IPS DF 4.7 (cell line): ENCODE data around the gene POLR2B.
"Not testable (repeated sequence)": the region's sequence is repeated elsewhere in the genome, so short reads cannot be mapped to it uniquely, and the experiment has no call there.

Experiments
- DNase-seq: peaks from one replicate; pipeline ENCODE4 v3.0.0-alpha.2; 2013; ENCODE audit warnings: low spot score; ENCODE audit errors: extremely low read depth

POLR2B gene

DNA sequence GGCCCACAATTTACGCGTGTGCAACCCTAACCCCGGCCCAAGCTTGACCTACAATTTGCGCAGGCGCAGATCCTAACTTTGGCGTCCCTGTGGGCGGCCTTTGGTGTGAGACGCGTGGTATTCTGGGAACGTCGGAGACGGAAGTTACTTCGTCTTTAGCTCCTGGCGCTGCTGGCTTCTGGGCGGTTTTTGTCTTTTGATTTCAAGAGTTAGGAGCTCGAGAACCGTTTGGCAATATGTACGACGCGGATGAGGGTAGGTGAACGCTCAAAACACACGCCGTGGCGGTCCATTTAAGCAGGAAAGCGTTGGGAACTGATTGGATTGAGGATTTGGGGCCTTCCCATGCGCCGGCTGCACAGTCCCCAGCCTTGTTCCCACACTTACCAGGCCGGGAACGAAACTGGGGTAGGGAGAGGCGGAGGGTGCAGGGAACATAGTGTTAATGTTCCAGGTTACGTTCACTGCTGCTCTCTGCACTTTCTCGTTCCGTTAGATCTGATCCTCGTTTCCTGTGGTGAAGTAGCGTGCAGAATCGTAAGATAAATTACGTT lies at the start of gene POLR2B:
Gene POLR2B (plus strand): TSS at position 147 of the 554 bp plus-strand sequence. CDS start 90 bp downstream, at position 237.
- DNase-seq: peak; percentile 76

- no peak for DNase-seq
Observed at GRCh38 chr4:56930638-56931037, 48.1 kb upstream of the POLR2B start.

GRCh38 chr4:56931924-56932323 lies 46.8 kb upstream of the POLR2B start:
- DNase-seq: no peak

DNA sequence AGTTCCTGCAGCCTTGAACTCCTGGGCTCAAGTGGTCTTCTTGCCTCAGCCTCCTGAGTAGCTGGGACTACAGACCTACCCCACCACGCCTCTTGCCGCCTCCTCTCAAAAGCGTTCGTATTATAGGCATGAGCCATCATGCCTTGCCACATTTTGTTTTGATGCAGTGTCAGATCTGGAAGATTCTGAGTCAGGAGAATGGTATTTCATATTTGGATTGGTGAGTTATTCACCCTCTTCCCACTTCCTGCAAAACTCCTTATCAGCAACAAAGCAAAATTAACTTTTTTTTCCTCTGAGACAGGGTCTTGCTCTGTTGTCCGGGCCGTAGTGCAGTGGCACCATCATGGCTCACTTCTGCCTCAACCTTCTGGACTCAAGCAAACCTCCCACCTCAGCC lies 41.4 kb upstream of the POLR2B start:
- DNase-seq: no peak

DNA sequence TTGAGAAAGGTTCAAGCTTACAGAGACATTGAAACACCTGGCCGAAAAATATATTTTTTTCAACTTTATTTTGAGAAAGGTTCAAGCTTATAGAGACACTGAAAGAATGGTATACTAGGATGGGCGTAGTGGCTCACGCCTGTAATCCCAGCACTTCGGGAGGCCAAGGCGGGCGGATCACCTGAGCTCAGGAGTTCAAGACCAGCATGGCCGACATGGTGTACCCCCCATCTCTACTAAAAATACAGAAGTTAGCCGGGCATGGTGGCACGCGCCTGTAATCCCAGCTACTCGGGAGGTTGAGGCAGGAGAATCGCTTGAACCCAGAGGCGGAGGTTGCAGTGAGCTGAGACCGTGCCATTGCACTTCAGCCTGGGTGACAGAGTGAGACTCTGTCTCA lies 38.9 kb upstream of the POLR2B start:
- not testable (repeated sequence) for DNase-seq

DNA sequence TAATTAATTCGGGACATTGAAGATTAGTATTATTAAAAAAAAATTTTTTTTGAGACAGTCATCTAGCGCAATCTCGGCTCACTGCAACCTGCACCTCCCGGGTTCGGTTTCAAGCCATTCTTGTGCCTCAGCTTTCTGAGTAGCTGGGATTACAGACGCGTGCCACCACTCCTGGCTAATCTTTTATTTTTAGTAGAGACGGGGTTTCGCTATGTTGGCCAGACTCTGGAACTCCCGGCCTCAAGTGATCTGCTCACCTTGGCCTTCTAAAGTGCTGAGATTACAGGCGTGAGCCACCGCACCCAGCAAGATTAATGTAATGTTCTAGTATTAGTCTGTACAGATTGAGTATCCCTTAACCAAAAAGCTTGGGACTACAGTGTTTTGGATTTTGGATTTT lies 38.3 kb upstream of the POLR2B start:
- DNase-seq: no peak

DNA sequence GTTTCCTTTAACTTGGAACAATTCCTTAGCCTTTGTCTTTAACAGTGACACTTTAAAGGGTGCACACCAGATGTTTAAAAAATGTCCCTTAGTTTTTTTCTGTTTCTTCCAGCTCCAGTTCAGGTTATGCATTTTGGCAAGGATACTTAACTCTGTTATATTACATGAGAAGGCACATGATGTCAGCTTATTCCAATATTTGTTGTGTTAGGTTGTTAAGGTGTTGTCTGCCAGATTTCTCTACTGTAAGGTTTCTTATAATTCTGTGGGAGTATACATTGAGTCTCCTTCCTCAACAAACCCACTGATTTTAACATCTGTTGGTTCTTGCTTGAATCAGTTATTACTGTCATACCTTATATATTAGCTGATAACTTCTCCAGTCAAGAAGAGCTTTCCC lies 37.7 kb upstream of the POLR2B start:
- DNase-seq: no peak

GRCh38 chr4:56941403-56941802 lies 37.3 kb upstream of the POLR2B start:
- no peak for DNase-seq

- DNase-seq: no peak
Observed at GRCh38 chr4:56953680-56954520, 24.8 kb upstream of the POLR2B start.

DNA sequence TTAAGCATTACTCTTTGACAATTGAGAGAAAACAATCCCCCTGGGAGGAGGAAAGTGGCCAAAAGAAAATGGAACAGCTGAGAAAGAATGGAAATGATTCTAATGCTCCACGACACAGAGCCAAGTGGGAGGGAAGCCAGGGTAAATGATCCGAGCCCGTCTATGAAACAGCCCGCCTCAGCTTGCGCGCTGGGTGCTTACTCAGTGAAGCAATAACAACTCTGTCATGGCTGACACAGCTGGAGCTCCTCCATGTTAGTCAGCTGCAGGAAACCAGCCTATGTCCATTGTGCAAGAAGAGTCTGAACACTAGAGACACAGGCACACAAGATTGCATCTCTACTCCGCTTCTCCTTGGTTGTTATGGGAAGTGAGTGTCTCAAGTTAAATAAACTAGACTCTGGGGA lies 20.6 kb upstream of the POLR2B start:
- DNase-seq: no peak

DNA sequence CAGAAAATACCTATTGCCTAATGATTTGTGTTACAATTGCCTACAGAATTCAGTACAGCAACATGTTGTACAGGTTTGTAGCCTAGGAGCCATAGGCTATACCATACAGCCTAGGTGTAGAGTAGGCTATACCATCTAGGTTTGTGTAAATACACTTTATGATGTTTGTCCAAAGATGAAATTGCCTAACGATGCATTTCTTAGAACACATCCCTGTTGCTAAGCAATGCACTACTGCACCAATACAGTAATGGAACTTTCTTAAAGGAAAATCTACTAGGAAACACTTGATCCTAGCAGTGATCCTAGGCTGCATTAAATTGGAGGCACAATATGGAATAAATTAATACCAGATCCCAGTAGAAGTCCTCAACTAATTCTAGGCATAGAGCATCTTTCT lies 19.6 kb upstream of the POLR2B start:
- DNase-seq: no peak

- DNase-seq: no peak
Observed at GRCh38 chr4:56961107-56961500, 17.6 kb upstream of the POLR2B start.

DNA sequence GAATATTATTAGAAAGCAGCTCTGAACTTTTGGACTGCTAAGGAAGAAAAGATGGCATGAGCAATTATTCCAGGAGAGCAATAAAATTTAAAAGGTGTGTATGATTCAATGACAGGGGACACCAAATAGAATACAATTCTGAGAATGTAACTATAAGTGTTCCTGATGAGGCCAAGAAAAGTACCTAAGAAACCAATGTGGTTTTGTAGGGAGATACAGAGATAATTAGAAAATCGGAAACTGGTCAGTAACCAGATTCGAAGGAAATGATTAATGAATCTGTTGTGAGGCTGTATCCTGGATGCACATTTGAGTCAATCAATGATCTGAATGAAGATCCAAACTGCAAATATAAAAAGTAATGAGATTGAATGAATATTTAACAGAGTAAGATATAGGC lies 7.3 kb upstream of the POLR2B start:
- no peak for DNase-seq

- DNase-seq: no peak
Observed at GRCh38 chr4:56972389-56972788, 6.3 kb upstream of the POLR2B start.

DNA sequence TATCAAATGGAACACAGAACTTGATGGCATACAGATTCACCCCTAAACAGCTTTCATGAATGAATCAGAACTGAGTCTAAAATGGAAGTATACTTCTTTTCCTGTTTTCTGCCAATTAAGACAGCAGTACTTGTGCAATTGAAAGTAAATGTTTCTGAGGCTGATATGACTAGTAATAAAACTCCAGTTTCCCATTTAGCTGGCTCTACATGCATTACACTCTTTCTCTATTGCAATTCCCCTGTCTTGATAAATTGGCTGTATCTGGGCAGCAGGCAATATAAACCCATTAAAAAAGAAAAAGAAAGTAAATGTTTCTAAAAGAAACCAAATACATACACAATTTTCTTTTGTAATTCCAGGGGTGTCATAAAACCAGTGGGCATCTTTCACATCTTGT lies 5.9 kb upstream of the POLR2B start:
- DNase-seq: no peak

DNA sequence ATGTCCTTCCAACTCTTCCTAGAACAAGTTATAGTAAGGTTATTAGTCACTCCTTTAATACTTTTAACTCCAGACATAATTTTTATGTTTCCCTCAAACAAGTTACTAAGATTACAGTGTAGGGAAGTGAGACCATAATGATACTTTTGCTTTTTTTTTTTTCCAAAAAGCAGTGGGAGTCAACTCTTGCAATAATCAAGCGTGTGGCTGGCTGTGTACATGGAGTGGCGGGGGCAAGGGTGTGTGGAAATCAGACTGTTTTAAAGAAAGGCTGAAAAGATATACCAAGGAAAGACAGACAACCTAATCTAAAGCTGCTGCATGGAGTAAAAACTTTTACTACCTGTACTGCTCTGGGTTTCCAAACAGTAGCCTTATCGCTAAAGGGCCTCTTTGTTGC lies 5.4 kb upstream of the POLR2B start:
- no peak for DNase-seq

DNA sequence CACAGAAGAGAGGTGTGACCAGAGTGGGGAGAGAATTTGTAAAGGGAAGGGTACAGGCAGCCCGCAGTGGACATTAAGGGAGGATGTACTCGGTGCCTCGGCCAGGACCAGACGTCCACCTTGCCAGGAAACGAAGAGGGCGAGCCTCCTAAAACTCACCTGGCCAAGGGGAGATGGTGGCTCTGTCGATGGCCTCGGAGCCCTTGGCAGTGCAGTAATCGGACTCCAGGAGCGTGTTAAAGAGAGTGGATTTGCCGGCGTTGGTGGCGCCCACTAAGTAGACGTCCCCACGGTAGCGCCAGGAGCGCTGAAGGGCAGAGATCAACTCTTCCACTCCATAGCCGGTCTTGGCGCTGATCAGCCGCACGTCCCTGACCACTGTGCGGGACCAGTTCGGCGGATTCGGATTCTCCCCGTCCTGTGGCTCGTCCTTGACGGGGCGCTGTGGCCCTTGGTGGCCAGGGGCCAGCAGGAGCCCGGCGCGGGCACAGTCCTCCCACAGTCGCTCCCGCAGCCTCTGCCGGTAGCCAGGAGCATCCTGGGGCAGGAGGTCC lies 2.3 kb upstream of the POLR2B start:
- DNase-seq: no peak

DNA sequence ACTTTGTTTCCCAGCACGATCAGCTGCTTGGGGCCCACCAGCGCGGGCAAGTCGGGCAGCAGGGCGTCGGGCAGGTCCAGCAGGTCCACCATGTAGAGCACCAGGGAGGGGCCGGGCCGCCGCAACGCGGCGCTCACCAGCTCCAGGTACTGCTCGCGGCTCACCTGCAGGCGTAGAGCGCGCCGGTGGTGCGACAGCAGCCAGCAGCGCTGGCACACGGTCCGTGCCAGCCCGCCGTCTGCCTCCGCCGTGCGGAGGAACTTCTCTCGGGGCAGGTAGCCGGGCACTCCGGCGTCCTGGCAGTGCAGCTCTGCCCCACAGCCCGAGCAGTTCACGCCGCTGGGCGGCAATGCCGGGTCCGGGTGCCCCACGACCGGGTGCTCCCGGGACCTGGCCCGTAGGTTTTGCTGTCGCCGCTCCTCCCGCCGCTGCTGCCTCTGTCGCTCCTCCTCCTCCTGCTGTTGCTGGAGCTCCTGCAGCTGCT lies 1.8 kb upstream of the POLR2B start:
- no peak for DNase-seq

- DNase-seq: peak; percentile 98
Observed at GRCh38 chr4:56977321-56978012, 1.2 kb upstream of the POLR2B start, which contains the start of gene NOA1. Gene NOA1, minus strand, starts transcription at chr4:56977606. Its CDS starts 21 bp downstream, at chr4:56977585.

DNA sequence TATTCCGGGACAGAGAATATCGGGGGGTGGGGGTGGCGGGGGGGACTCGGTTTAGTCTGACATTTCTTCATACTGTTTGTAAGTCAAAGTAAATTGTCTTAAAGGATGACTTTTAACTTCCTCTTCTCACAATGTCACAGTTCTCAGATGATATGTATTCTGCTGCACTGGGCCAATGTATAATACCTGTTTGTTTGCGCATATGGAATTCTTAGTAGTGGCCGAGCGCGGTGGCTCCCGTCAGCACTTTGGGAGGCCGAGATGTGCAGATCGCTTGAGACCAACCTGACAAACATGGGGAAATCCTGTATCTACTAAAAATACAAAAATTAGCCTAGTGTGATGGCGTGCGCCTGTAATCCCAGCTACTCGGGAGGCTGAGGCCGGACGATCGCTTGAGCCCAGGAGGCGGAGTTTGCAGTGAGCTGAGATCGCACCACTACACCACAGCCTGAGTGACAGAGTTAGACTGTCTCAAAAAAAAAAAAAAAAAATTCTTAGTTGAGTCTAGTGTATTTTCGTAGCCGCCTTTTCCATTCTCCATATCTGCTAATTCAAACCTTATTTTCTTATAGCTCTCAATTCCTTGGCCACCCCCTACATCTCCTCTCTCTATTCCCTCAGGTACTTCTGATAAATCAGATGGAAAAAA lies 851 bp downstream of the POLR2B start:
- DNase-seq: no peak

GRCh38 chr4:56981795-56982201 lies 3.1 kb downstream of the POLR2B start:
- no peak for DNase-seq
